ENCODE data around the gene SMNDC1. TPM values are rescaled to one million over a fixed set of nuclear protein-coding genes. Genes with fewer than 3 reads are reported as not detected.

The SMNDC1 gene
- total and polyA plus RNA-seq, 8 donors: 24.2 to 52.6 (median 45.4) TPM

- no peaks in the 10 kb centered on the region for H3K36me3 ChIP-seq
- ATAC-seq: no peak
- no peak for DNase-seq
- H3K27ac ChIP-seq: no peak overlapping the region
- peaks cover 0 to 19% of the 10 kb centered on the region in 2 donors for H3K9me3 ChIP-seq
- H3K4me1 ChIP-seq: no peaks in the 10 kb centered on the region
- TF ChIP-seq CTCF (IDR thresholded peaks at IDR 0.05): no peak
- no peak overlapping the region for H3K4me3 ChIP-seq
- intact Hi-C loops (cut with DNase I): no loop called here
- H3K27me3 ChIP-seq: no peaks in the 10 kb centered on the region
These were observed 18.8 kb upstream of the SMNDC1 start for GRCh38 chr10:110323503-110323902.

GRCh38 chr10:110321869-110322620 lies 17.3 kb upstream of the SMNDC1 start:
- Histone ChIP-seq H3K27ac (no peak overlapping the region), H3K9me3 (peaks cover 0 to 19% of the 10 kb centered on the region in 2 donors), H3K36me3 (no peaks in the 10 kb centered on the region), H3K27me3 (no peaks in the 10 kb centered on the region), H3K4me3 (no peak overlapping the region), H3K4me1 (no peaks in the 10 kb centered on the region)
- DNase-seq: no peak
- no peak for TF ChIP-seq CTCF (IDR thresholded peaks at IDR 0.05)
- intact Hi-C loops (cut with DNase I): no loop called here
- ATAC-seq: no peak

GRCh38 chr10:110317866-110318850 lies 13.4 kb upstream of the SMNDC1 start:
- DNase-seq (no peak), ATAC-seq (no peak)
- intact Hi-C loops (cut with DNase I): no loop called here
- Histone ChIP-seq H3K27me3 (no peaks in the 10 kb centered on the region), H3K4me1 (no peaks in the 10 kb centered on the region), H3K9me3 (peaks cover 0 to 17% of the 10 kb centered on the region in 2 donors), H3K36me3 (no peaks in the 10 kb centered on the region), H3K27ac (no peak overlapping the region), H3K4me3 (no peak overlapping the region)
- no peak for TF ChIP-seq CTCF (IDR thresholded peaks at IDR 0.05)

GRCh38 chr10:110313674-110314073 lies 9.0 kb upstream of the SMNDC1 start:
- Histone ChIP-seq H3K27me3 (no peaks in the 10 kb centered on the region), H3K36me3 (no peaks in the 10 kb centered on the region), H3K4me3 (no peak overlapping the region), H3K4me1 (peaks cover 0 to 27% of the 10 kb centered on the region in 2 donors), H3K27ac (no peak overlapping the region), H3K9me3 (no peaks in the 10 kb centered on the region)
- intact Hi-C loops (cut with DNase I): loop anchor here in 1 of 2 donors (5.0 kb wide), 1 partner anchor 234 kb away; no protein-coding TSS in a partner anchor
- ATAC-seq: no peak
- no peak for DNase-seq
- no peak for TF ChIP-seq CTCF (IDR thresholded peaks at IDR 0.05)

- no peak overlapping the region for H3K4me3 ChIP-seq
- no peak for DNase-seq
- H3K27me3 ChIP-seq: no peaks in the 10 kb centered on the region
- intact Hi-C loops (cut with DNase I): loop anchor here in 1 of 2 donors (5.0 kb wide), 1 partner anchor 235 kb away; no protein-coding TSS in a partner anchor
- ATAC-seq: no peak
- no peaks in the 10 kb centered on the region for H3K9me3 ChIP-seq
- peaks cover 0 to 28% of the 10 kb centered on the region in 2 donors for H3K4me1 ChIP-seq
- no peak for TF ChIP-seq CTCF (IDR thresholded peaks at IDR 0.05)
- no peaks in the 10 kb centered on the region for H3K36me3 ChIP-seq
- no peak overlapping the region for H3K27ac ChIP-seq
These were observed 7.5 kb upstream of the SMNDC1 start for GRCh38 chr10:110312206-110312605.
